Right cardiac atrium (tissue), 5 donors: ENCODE data around the gene TMPRSS11A. TPM values are rescaled to one million over a fixed set of nuclear protein-coding genes. Genes with fewer than 3 reads are reported as not detected.

Source experiments
- ATAC-seq, 2 donors: fragments of 200-7000 bp; cut with Tn5 transposase; one replicate each; pipeline versions ENCODE4 v1.8.0 to v1.9.1; 2020; ENCODE audit warnings: moderate library complexity in 2 of 2, mild to moderate bottlenecking in 1 of 2
- DNase-seq, 3 donors: peaks; one replicate each; pipeline ENCODE4 v3.0.0-alpha.2; 2020
- H3K27ac ChIP-seq: one replicate; pipeline ENCODE4 v1.5.1; 2013; ENCODE audit warnings: mild to moderate bottlenecking, low read length, control low read depth, moderate library complexity
- H3K27me3 ChIP-seq: one replicate; pipeline ENCODE4 v1.6.1; 2013; ENCODE audit not compliant: control insufficient read depth, insufficient read depth
- H3K4me1 ChIP-seq: one replicate; pipeline ENCODE4 v1.6.1; 2013; ENCODE audit warnings: low read length; ENCODE audit not compliant: control insufficient read depth, insufficient read depth
- H3K4me3 ChIP-seq: one replicate; pipeline ENCODE4 v1.5.1; 2013; ENCODE audit warnings: low read length, control low read depth
- H3K9me3 ChIP-seq: one replicate; pipeline ENCODE4 v1.6.1; 2013; ENCODE audit warnings: low read length; ENCODE audit not compliant: control insufficient read depth
- WGBS: extraction: QIAGEN DNeasy Blood & Tissue Kit; methylation state at CpG from one replicate; pipeline ENCODE4 v1.1.7; 2013; 5-methylcytosine and 5-hydroxymethylcytosine counted together
- intact Hi-C, 4 donors: fragments of 100-400 bp; cut with DNase I; formaldehyde crosslinking; loops; one replicate each; pipeline versions ENCODE4 v1.11.0 to v1.14.0; 2022 to 2023
- polyA plus RNA-seq: library from polyadenylated mRNA; stranded (reverse); fragments of 200-250 nt; gene quantifications from one replicate; pipeline ENCODE4 v1.2.3, GENCODE V29; 2013
- total RNA-seq, 4 donors: library from RNA; stranded (reverse); fragmentation: NEBNext Ultra II Directional; extraction: Animal tissue kit (Norgen Biotek cat#: 25700); gene quantifications; one replicate each; pipeline ENCODE4 v1.2.1, GENCODE V29; 2021
- donor health status: healthy with polysubstance abuse.
- donor health status: DM: no; HTN: yes; CAD: no.
- donor health status: DM: no; HTN: no; CAD: no.
- donor health status: DM: no; HTN: yes; CAD: no; lungs with severe emphysema.
- donor health status: DM: yes; HTN: yes; CAD: no.

TMPRSS11A gene
- total and polyA plus RNA-seq, 5 donors, result not detected

DNA sequence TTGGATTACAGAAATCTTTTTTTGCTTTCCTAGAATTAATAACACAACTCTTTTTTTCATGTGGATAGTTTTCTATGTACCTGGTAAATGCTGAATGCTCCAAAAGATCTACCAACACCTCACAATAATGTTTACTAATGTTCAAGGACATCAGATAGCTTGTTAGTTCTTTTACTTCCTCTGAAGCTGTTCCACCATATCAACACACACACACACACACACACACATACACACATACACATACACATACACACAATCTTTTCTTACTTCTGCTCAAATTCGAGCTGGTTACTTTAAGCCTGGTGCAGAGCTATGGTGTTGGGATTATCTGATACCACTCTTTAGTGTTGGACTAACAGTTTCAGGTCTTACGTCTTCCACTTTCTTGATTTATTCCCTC, 51.2 kb downstream of the TMPRSS11A start:
- H3K4me1 ChIP-seq, result no peaks in the 10 kb centered on the region
- 77% methylated on average over 2 of the region's 2 CpGs for WGBS

DNA sequence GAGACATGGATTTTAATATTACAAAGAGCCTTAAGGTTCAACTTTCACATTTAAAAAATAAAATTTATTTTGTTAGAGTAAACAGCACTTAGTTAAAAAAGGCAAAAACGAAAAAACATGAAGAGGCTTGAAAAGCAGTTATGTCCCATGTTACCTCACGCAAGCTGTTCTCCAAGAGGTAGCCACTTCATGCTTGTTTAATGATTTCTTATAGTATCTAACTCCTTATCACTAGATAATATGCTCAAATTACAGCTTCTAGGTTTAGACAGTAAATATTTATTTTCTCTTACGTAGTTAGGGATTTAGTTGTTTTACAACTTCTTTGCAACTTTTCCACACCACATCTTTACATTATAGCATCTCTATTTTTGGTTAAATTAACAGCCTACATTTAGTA, 51.7 kb downstream of the TMPRSS11A start:
- no peak for ATAC-seq
- Histone ChIP-seq H3K4me3 (no peak overlapping the region), H3K9me3 (no peaks in the 10 kb centered on the region), H3K27me3 (no peaks in the 10 kb centered on the region), H3K27ac (no peak overlapping the region), H3K4me1 (no peaks in the 10 kb centered on the region)
- intact Hi-C loops, result no loop called here
- WGBS, result 72% methylated on average over 3 of the region's 3 CpGs
- DNase-seq, result no peak

More for the DNA sequence above, 51.2 kb downstream of the TMPRSS11A start:
- intact Hi-C loops, result no loop called here
- DNase-seq, result no peak
- Histone ChIP-seq H3K27me3 (no peaks in the 10 kb centered on the region), H3K27ac (no peak overlapping the region), H3K4me3 (no peak overlapping the region), H3K9me3 (no peaks in the 10 kb centered on the region)
- ATAC-seq, result no peak

DNA sequence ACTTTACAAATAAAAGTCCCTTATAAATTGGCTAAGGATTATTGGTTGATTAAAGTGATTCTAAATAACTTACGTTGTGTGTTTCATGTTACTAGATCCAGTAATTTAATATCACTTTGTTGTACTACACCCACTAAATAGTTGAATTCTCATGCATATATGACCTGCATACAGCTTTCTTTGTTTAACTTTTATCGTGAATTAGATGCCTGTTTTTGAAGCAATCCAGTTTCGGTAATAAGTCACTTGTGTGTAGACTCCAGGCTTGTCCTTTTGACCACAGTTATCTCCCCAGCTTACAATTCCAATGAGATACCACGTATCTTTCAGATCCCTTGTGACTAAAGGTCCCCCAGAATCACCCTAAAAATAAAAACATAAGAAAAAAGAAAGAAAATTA, 52.2 kb downstream of the TMPRSS11A start:
- Histone ChIP-seq H3K27ac (no peak overlapping the region), H3K4me3 (no peak overlapping the region), H3K4me1 (no peaks in the 10 kb centered on the region), H3K9me3 (no peaks in the 10 kb centered on the region), H3K27me3 (no peaks in the 10 kb centered on the region)
- intact Hi-C loops, result no loop called here
- WGBS, result 40% methylated on average over 4 of the region's 4 CpGs
- no peak for DNase-seq
- ATAC-seq, result no peak

DNA sequence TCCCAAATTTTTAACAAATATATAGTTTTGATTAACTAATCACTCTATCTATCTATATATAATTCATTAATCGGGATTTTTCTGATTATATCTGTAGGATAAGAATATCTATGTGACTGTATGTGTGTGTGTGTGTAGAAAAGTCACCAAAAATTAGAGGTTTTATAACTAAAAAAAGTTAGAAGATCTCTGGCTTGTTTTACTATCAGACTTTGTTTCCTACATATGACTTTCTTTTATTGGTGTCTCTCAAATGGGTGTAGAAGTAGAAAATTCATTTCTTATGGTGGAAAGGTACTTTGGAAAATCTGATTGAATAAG, 52.7 kb downstream of the TMPRSS11A start:
- 3% methylated on average over 1 of the region's 1 CpG for WGBS
- H3K9me3 ChIP-seq, result no peaks in the 10 kb centered on the region
- intact Hi-C loops, result no loop called here
- ATAC-seq, result no peak
- no peak overlapping the region for H3K4me3 ChIP-seq
- H3K27ac ChIP-seq, result no peak overlapping the region
- DNase-seq, result no peak
- no peaks in the 10 kb centered on the region for H3K27me3 ChIP-seq
- no peaks in the 10 kb centered on the region for H3K4me1 ChIP-seq

DNA sequence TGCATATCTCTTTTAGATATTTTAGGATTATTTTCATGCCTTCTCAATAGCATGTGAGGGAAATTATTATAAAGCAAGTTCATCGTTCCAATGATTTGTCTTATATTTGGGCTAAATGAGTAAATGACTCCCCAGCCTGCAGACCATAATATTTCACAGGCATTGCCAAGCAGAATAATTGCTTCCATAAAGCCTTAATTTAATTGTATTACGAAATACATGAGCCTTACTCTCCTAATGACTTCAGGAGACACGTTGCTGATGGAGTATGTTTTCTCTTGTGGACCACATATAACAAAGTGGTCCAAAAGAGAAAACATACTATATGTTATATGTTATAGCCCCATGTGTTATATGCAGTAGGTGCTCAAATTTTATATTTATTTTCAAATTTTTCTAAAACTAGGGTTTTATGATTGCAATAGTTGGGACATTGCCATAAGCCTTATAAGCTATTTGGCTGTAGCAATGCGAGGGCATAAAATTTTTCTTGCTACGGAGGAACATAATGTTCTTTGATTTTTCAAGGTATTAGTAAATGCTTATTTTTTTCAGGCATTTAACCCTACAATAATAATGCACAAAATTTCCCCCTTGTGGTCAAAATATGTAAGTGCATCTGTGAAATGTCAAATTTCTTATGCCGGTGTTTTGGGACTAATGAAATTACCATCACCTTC, 53.2 kb downstream of the TMPRSS11A start:
- 48% methylated on average over 6 of the region's 6 CpGs for WGBS
- H3K27me3 ChIP-seq, result no peaks in the 10 kb centered on the region
- no peaks in the 10 kb centered on the region for H3K4me1 ChIP-seq
- ATAC-seq (no peak), DNase-seq (no peak)
- no peak overlapping the region for H3K4me3 ChIP-seq
- intact Hi-C loops, result no loop called here
- H3K27ac ChIP-seq, result no peak overlapping the region
- no peaks in the 10 kb centered on the region for H3K9me3 ChIP-seq

DNA sequence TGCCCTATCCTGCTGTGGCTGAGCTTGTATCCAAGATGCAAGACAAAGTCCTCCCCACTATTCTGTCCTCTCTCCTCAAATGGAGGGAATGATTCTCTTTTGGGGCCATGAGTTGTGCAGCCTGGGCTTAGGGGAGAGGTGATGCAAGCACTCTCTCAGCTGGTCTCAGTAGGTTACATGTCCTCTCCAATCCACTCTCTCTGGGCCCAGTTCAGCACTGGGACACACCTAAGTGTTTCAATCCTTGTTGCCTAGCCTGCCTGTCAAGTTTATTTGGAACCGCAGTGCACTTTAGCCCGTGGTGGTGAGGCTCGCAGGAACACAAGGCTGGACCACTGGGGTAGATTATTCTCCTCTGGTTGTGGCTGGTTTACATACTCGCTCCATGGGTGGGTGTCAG, 55.6 kb downstream of the TMPRSS11A start:
- Histone ChIP-seq H3K4me1 (no peaks in the 10 kb centered on the region), H3K27me3 (no peaks in the 10 kb centered on the region), H3K27ac (no peak overlapping the region), H3K9me3 (no peaks in the 10 kb centered on the region), H3K4me3 (no peak overlapping the region)
- ATAC-seq (no peak), DNase-seq (no peak)
- intact Hi-C loops, result no loop called here
- 93% methylated on average over 4 of the region's 4 CpGs for WGBS

DNA sequence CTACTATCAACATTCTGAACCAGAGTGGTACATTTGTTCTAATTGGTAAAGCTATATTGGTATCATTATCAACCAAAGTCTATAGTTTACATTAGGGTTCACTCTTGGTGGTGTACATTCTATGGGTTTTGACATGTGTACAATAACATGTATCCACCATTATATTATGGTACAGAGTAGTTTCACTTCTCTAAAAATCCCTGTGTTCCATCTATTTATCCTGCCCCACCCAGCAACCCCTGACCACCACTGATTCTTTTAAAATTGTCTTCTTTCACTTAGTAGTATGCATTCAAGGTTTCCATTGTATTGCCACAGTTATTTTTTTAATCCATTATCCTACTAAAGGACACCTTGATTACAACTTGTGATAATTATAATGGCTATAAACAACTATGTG, 64.2 kb downstream of the TMPRSS11A start:
- H3K4me3 ChIP-seq, result no peak overlapping the region
- H3K9me3 ChIP-seq, result no peaks in the 10 kb centered on the region
- no peak overlapping the region for H3K27ac ChIP-seq
- no peaks in the 10 kb centered on the region for H3K27me3 ChIP-seq
- intact Hi-C loops, result no loop called here
- ATAC-seq (no peak), DNase-seq (no peak)
- no peaks in the 10 kb centered on the region for H3K4me1 ChIP-seq

DNA sequence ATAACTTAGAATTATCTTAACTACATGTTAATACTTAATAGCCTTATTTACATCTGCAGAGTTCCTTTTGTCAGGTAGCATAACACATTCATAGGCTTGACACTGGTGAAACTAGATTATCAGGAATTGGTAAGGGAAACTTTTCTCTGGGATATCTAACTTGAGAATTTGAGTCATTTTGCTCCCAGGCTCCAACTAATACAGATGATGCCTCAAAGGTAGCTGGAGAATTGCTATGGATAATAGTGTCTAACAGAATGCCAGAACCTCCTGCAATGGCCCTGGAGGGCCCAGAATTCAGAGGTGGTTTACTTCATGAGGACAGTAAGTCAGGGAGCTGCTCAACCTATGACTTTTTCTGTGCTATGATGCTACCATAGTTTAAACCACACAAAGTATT, 65.6 kb downstream of the TMPRSS11A start:
- no peaks in the 10 kb centered on the region for H3K4me1 ChIP-seq
- no peaks in the 10 kb centered on the region for H3K27me3 ChIP-seq
- H3K9me3 ChIP-seq, result no peaks in the 10 kb centered on the region
- no peak overlapping the region for H3K27ac ChIP-seq
- no peak for ATAC-seq
- no peak overlapping the region for H3K4me3 ChIP-seq
- no peak for DNase-seq
- intact Hi-C loops, result no loop called here

DNA sequence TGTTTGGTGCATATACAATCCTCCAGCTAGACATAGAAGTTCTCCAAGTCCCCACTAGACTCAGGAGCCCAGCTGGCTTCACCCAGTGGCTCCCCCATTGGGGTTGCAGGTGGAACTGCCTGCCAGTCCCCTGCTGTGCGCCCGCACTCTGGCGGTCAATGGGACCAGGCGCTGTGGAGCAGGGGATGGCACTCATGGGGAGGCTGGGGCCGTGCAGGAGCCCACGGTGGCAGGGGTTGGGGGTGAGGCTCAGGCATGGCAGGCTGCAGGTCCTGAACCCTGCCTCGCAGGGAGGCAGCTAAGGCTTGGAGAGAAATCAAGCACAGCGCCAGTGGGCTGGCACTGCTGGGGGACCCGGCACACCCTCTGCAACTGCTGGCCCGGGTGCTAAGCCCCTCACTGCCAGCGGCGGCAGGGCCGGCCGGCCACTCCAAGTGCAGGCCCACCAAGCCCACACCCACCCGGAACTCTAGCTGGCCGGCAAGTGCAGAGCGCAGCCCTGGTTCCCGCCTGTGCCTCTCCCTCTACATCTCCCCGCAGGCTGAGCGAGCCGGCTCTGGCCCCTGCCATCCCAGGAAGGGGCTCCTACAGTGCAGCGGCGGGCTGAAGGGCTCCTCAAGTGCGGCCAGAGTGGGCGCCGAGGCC, 66.8 kb downstream of the TMPRSS11A start:
- Histone ChIP-seq H3K27me3 (no peaks in the 10 kb centered on the region), H3K4me3 (no peak overlapping the region), H3K9me3 (no peaks in the 10 kb centered on the region), H3K4me1 (no peaks in the 10 kb centered on the region), H3K27ac (no peak overlapping the region)
- ATAC-seq, result no peak
- DNase-seq, result peak in 2 of 3 donors; percentile 29 to 56
- intact Hi-C loops, result no loop called here
- WGBS, result 93% methylated on average over 26 of the region's 26 CpGs

DNA sequence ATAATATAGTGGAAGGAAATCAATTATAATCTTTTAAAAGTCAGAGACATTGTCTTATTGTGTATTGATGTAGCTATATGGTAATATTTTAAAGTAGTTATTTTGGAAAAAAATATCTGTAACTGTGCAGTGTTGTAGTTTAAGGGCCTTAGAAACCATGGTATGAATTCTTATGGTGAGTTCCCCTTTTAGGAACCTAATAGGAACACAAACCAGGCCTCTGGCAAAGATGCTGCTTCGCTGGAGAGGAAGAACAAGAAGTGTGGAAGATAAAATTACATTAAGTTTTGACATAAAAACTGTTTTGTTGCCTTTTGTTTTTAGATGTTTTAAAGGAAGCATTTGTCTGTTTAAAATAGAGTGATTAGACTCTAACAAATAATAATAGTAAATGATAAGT, 68.6 kb downstream of the TMPRSS11A start:
- no peak for ATAC-seq
- 79% methylated on average over 1 of the region's 1 CpG for WGBS

DNA sequence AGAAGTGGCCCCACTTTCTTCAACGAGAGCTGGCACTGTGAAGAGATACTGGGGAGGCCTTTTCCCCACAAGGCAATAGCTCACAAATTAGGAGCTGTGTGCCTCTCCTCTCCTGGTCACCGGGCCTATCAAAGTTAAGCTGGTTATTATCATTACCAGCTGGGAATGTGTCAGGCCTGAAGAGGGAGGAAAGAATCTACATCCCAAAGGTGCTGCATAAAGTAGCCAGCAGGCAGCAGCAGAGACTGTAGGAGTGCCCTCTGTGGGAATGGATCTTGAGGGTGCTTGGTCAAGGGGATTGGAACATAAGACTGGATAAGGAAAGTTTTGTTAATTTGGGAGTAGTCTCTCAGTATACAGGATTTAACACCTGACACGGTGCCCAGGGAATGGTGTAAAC, 70.4 kb downstream of the TMPRSS11A start:
- H3K27me3 ChIP-seq, result no peaks in the 10 kb centered on the region
- no peak for DNase-seq
- WGBS, result 47% methylated on average over 3 of the region's 3 CpGs
- no peaks in the 10 kb centered on the region for H3K4me1 ChIP-seq
- no peaks in the 10 kb centered on the region for H3K9me3 ChIP-seq
- H3K27ac ChIP-seq, result no peak overlapping the region
- no peak overlapping the region for H3K4me3 ChIP-seq
- no peak for ATAC-seq
- intact Hi-C loops, result no loop called here

More for the DNA sequence above, 68.6 kb downstream of the TMPRSS11A start:
- no peaks in the 10 kb centered on the region for H3K27me3 ChIP-seq
- H3K4me3 ChIP-seq, result no peak overlapping the region
- DNase-seq, result no peak
- intact Hi-C loops, result no loop called here
- no peaks in the 10 kb centered on the region for H3K9me3 ChIP-seq
- H3K4me1 ChIP-seq, result no peaks in the 10 kb centered on the region
- no peak overlapping the region for H3K27ac ChIP-seq

DNA sequence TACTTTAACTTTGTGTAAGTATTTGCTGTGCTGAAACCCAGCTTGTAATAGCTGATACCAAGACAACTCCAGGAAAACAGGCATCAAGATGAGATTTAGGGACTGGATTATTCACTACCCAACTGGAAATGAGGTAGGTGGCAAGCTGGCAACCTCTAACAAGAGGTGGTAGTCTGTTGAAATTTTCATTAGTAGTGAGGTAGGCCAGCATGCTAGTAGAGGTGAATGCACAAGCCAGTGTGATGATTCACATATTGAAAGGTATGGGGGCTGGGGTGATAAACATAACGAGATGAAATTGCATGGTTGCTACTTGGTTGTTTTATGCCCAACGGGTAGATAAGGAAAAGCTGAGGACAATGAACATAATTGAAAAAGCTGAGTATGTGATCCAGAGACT, 71.0 kb downstream of the TMPRSS11A start:
- Histone ChIP-seq H3K27ac (no peak overlapping the region), H3K9me3 (no peaks in the 10 kb centered on the region), H3K27me3 (no peaks in the 10 kb centered on the region), H3K4me1 (no peaks in the 10 kb centered on the region), H3K4me3 (no peak overlapping the region)
- 64% methylated on average over 2 of the region's 2 CpGs for WGBS
- DNase-seq (no peak), ATAC-seq (no peak)
- intact Hi-C loops, result no loop called here
